ENCODE measurements around the gene SNRPD1.

SNRPD1 gene

DNA sequence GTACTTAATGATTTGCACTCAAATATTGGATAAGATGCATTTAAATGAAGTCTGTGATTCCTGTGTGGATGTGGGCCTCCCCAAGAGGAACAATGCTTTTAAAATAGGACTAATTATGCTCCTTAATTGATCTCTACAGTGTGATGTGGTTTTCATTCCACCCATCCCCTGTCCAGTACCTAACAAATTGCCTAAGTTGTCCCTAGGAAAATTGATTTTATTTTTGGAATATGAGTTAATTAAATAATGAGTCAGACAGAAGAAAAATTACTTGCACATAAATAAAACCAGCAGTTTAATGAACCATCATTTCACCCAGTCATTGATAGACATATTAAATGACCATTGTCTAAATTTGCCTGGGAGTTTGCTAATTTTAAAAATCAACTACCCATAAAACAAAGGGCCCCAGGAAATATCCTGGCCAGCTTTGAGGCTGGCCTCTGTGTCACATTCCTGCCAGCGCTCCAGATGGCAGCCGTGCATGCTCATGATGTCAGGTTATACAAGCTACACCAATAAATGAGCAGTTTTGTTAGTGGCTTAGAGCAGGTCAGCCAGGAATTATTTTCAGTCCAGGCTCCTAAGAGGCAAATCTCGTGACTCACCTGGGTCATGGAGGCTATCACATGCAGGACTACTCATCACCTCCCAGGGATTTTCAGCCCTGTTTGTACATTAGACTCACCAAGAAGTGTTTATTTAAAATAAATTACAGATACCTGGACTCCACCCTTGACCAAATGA lies 60.6 kb downstream of the SNRPD1 start:
- TF ChIP-seq GATA3 (IDR thresholded peaks at IDR 0.05; ENCODE audit: low read depth, low read length) (no peak), GATA2 (IDR thresholded peaks at IDR 0.05; ENCODE audit: low read depth, low read length) (no peak)

DNA sequence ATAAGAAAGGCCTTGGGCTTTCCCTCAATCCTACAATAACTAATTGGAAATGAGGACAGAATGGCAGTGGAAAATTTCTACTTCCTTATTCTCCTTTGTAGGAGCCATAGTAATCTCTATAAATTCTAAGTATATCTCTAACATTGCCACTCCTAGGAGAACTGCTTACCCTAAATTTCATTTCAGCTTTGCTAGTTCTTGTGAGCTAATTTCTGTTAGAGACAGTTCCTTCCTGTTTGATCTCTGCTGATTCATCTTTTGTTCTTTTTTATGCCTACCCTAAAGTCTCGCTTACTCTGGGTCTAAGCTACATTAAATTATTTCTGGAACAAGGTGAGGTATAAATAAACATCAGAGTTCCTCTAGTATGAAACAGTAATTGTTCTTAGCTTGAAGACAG lies 66.7 kb downstream of the SNRPD1 start:
- TF ChIP-seq GATA2 (IDR thresholded peaks at IDR 0.05; ENCODE audit: low read depth, low read length): no peak
- no peak for TF ChIP-seq GATA3 (IDR thresholded peaks at IDR 0.05; ENCODE audit: low read depth, low read length)

DNA sequence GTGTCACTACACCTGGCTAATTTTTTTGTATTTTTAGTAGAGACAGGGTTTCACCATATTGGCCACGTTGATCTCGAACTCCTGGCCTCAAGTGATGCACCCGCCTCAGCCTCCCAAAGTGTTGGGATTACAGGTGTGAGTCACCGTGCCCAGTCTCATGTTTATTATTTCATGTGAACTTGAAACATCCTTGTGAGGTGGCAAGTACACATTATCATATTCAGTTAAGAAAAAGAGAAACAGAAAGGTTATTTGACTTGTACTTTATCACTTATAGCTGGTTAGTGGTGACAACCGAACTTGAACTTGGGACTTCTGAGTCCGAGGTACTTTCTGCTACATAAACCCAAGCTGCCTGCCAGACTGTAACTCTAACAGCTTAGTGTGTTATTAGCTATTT lies 68.0 kb downstream of the SNRPD1 start:
- TF ChIP-seq GATA3 (IDR thresholded peaks at IDR 0.05; ENCODE audit: low read depth, low read length): no peak
- no peak for TF ChIP-seq GATA2 (IDR thresholded peaks at IDR 0.05; ENCODE audit: low read depth, low read length)

DNA sequence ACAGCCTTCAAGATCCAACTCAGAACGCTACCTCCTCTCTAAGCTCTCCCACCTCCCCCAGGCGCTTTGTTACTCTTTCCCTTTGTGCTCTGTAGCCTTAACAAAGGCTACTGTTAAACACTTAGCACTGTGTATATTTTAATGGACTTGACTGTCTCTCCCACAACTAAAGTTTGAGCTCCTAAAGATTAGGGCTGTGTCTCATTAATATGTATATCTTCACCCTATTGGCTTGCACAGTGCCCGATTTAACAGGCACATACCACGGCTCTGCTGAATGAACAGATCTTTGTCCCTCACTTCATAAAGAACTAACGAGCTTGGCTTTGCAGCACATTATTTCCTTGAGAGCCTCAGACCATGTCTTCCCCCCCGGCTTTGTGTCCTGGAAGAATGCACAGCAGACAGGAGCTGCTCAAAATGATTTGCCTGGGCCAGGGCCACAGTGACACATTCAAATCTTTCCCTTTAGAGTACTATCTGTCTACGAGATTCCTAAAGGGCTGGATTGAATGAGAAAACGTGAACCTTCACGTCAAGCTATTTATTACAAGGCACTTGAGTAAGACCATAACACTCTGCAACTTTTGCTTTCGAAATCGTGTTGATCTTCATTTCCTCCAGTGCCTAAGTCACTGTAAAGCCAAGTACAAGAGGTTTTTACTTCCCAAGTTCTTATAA lies 70.4 kb downstream of the SNRPD1 start:
- TF ChIP-seq GATA3 (IDR thresholded peaks at IDR 0.05; ENCODE audit: low read depth, low read length): no peak
- TF ChIP-seq GATA2 (IDR thresholded peaks at IDR 0.05; ENCODE audit: low read depth, low read length): no peak
